ENCODE results near the gene ARMH3. TPM values are rescaled to one million over a fixed set of nuclear protein-coding genes. Genes with fewer than 3 reads are reported as not detected.

ARMH3 gene
- polyA plus RNA-seq, 1 experiment: 18.5 TPM

GRCh38 chr10:101967119-101967518, 88.9 kb downstream of the ARMH3 start:
- CTCF ChIA-PET: interaction anchor here (0.8 to 1.2 kb wide), 3 partner anchors 10 to 126 kb away, joined by 3 read pairs; no protein-coding TSS in a partner anchor

GRCh38 chr10:101965075-101965765, 90.8 kb downstream of the ARMH3 start:
- POLR2A ChIA-PET: no interaction called here

More at GRCh38 chr10:101967119-101967518, 88.9 kb downstream of the ARMH3 start:
- no peak for DNase-seq (ENCODE audit: low read depth)
- POLR2A ChIA-PET: no interaction called here
- peaks cover 1% of the 10 kb centered on the region for H3K36me3 ChIP-seq (ENCODE audit: control insufficient read depth, insufficient read depth, low read length)
- H3K27me3 ChIP-seq (ENCODE audit: control insufficient read depth, insufficient read depth, low read length): no peaks in the 10 kb centered on the region
- TF ChIP-seq, protein P1, sequence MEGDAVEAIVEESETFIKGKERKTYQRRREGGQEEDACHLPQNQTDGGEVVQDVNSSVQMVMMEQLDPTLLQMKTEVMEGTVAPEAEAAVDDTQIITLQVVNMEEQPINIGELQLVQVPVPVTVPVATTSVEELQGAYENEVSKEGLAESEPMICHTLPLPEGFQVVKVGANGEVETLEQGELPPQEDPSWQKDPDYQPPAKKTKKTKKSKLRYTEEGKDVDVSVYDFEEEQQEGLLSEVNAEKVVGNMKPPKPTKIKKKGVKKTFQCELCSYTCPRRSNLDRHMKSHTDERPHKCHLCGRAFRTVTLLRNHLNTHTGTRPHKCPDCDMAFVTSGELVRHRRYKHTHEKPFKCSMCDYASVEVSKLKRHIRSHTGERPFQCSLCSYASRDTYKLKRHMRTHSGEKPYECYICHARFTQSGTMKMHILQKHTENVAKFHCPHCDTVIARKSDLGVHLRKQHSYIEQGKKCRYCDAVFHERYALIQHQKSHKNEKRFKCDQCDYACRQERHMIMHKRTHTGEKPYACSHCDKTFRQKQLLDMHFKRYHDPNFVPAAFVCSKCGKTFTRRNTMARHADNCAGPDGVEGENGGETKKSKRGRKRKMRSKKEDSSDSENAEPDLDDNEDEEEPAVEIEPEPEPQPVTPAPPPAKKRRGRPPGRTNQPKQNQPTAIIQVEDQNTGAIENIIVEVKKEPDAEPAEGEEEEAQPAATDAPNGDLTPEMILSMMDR (IDR thresholded peaks at IDR 0.05; ENCODE audit: insufficient read depth, low read depth, low read length): no peak
- H3K4me3 ChIP-seq (ENCODE audit: low read depth, low read length): no peak overlapping the region

GRCh38 chr10:101961591-101962498, 94.1 kb downstream of the ARMH3 start:
- ChIA-PET CTCF (interaction anchor here (0.7 to 1.5 kb wide), 4 partner anchors 19 to 124 kb away, joined by 3 to 5 read pairs (median 4); no protein-coding TSS in a partner anchor), POLR2A (no interaction called here)
- Histone ChIP-seq H3K4me3 (ENCODE audit: low read depth, low read length) (no peak overlapping the region), H3K27me3 (ENCODE audit: control insufficient read depth, insufficient read depth, low read length) (no peaks in the 10 kb centered on the region), H3K36me3 (ENCODE audit: control insufficient read depth, insufficient read depth, low read length) (no peaks in the 10 kb centered on the region)
- DNase-seq (ENCODE audit: low read depth): no peak
- TF ChIP-seq, protein P1 (IDR thresholded peaks at IDR 0.05; ENCODE audit: insufficient read depth, low read depth, low read length): no peak

More at GRCh38 chr10:101965075-101965765, 90.8 kb downstream of the ARMH3 start:
- CTCF ChIA-PET: interaction anchor here (0.6 to 0.8 kb wide), 2 partner anchors 76 to 94 kb away, joined by 3 read pairs; no protein-coding TSS in a partner anchor
- H3K36me3 ChIP-seq (ENCODE audit: control insufficient read depth, insufficient read depth, low read length): peaks cover 1% of the 10 kb centered on the region; the same call in 1 of the 2 replicates
- DNase-seq (ENCODE audit: low read depth): no peak
- no peaks in the 10 kb centered on the region for H3K27me3 ChIP-seq (ENCODE audit: control insufficient read depth, insufficient read depth, low read length)
- no peak overlapping the region for H3K4me3 ChIP-seq (ENCODE audit: low read depth, low read length)
- TF ChIP-seq, protein P1 (IDR thresholded peaks at IDR 0.05; ENCODE audit: insufficient read depth, low read depth, low read length): no peak

DNA sequence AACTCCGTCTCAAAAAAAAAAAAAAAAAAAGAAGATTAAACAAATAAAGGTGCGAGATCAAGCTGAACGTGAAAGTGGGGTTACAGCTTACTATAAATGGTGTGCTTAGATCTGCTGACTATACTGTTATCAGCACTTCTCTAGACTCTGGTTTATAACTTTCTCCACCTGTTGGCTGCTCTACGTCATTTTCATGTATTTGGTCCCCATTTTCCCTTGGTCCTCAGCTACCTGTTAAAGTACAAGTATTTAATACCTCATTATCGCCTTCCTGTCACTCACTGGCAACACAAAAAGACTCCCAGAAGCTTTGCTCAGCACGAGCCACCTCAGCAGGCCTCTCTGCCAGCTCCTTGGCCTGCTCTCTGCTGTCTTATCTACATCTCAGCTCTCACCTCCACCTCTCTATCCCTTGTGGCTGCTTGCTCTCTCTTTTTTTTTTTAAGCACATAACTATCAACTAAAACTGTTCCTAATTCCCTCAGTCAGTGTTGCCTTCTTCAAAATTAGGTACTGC, 95.0 kb downstream of the ARMH3 start:
- Histone ChIP-seq H3K36me3 (ENCODE audit: control insufficient read depth, insufficient read depth, low read length) (0 out of 2 replicates have a peak, but pooled peaks cover 1% of the 10 kb centered on the region), H3K4me3 (ENCODE audit: low read depth, low read length) (no peak overlapping the region), H3K27me3 (ENCODE audit: control insufficient read depth, insufficient read depth, low read length) (no peaks in the 10 kb centered on the region)
- TF ChIP-seq, protein P1 (IDR thresholded peaks at IDR 0.05; ENCODE audit: insufficient read depth, low read depth, low read length): no peak
- ChIA-PET CTCF (interaction anchor here (1.1 kb wide), 1 partner anchor 120 kb away, joined by 3 read pairs; no protein-coding TSS in a partner anchor), POLR2A (no interaction called here)
- DNase-seq (ENCODE audit: low read depth): no peak

Measured in BJ (cell line).